H1 (cell line): ENCODE results near the gene COLEC12. TPM values are rescaled to one million over a fixed set of nuclear protein-coding genes. Genes with fewer than 3 reads are reported as not detected.

Experiments used
- CHD2 ChIP-seq: IDR thresholded peaks from 2 replicates; pipeline ENCODE4 v1.6.1; 2012; ENCODE audit warnings: low read length, improper control_type of control experiment
- CTCF ChIP-seq, 3 experiments: IDR thresholded peaks; 1 replicate in 2 of 3; 2 replicates in 1 of 3; pipeline versions ENCODE4 v1.5.1 to v1.6.1; 2011; ENCODE audit warnings: low read length in 3 of 3, mild to moderate bottlenecking in 3 of 3, inconsistent platforms in 2 of 3, low read depth in 1 of 3, moderate library complexity in 1 of 3; ENCODE audit not compliant: insufficient read depth in 1 of 3; ENCODE audit errors: control extremely low read depth in 1 of 3
- HDAC6 ChIP-seq: IDR thresholded peaks from one replicate; pipeline ENCODE4 v1.7.1; 2012; ENCODE audit warnings: low read depth, mild to moderate bottlenecking, inconsistent platforms, low read length, moderate library complexity
- RFX5 ChIP-seq: IDR thresholded peaks from 2 replicates; pipeline ENCODE4 v1.6.1; 2011; ENCODE audit warnings: low read depth, low read length, improper control_type of control experiment, borderline replicate concordance
- SIX5 ChIP-seq: IDR thresholded peaks from 2 replicates; pipeline ENCODE4 v1.6.1; 2011; ENCODE audit warnings: mild to moderate bottlenecking, low read depth, low read length
- polyA plus RNA-seq, 7 experiments: library from polyadenylated mRNA; depleted of rRNA in 3 of 7; stranded (reverse) in 5 of 7; unstranded in 2 of 7; fragments of >200 nt in 5 of 7; fragments of 200-250 nt in 2 of 7; gene quantifications; 1 replicate in 5 of 7; 2 replicates in 1 of 7; 4 replicates in 1 of 7; pipeline versions ENCODE4 v1.2.1 to v1.2.3, GENCODE V29; 2011 to 2013; ENCODE audit warnings: missing spikeins in 2 of 7, mixed read lengths in 2 of 7
- total RNA-seq: library from RNA; stranded (reverse); fragmentation: NEBNext Ultra II Directional; extraction: Animal tissue kit (Norgen Biotek cat#: 25700); gene quantifications from 2 replicates; pipeline ENCODE4 v1.2.1, GENCODE V29; 2021

The COLEC12 gene
- total and polyA plus RNA-seq, 2 of the 8 experiments (the other 6 are each of a cell fraction or from before 2014, with no cell fraction given): 0.44 to 2.3 TPM

GRCh38 chr18:492451-492850, 8.1 kb downstream of the COLEC12 start (continued):
- TF ChIP-seq CHD2: no peak
- no peak for TF ChIP-seq SIX5
- TF ChIP-seq HDAC6: no peak
- TF ChIP-seq RFX5: no peak
- no peak for TF ChIP-seq CTCF (IDR thresholded peaks at IDR 0.05; ENCODE audit: control extremely low read depth in 1 of 3, insufficient read depth in 1 of 3, low read depth in 1 of 3, low read length in 3 of 3)
